GM21447 (cell line): ENCODE results near the gene POLR1G.
A peak's percentile ranks its signal among the peaks of the same experiment; 100 is the strongest.

ENCODE experiments used
- ATAC-seq: cut with Tn5 transposase; IDR thresholded peaks from one replicate; pipeline ENCODE4 v1.9.1; 2021; ENCODE audit not compliant: unreplicated experiment

The POLR1G gene

GRCh38 chr19:45443462-45444317, 37.2 kb downstream of the POLR1G start:
- ATAC-seq = no peak

- no peak for ATAC-seq
Observed at GRCh38 chr19:45444318-45445041, 38.0 kb downstream of the POLR1G start.

GRCh38 chr19:45445139-45445538, 38.7 kb downstream of the POLR1G start:
- no peak for ATAC-seq

- no peak for ATAC-seq
Observed at GRCh38 chr19:45446295-45446694, 39.9 kb downstream of the POLR1G start.

GRCh38 chr19:45446944-45447343, 40.5 kb downstream of the POLR1G start:
- no peak for ATAC-seq

- ATAC-seq = no peak
Observed at GRCh38 chr19:45448425-45448756, 41.9 kb downstream of the POLR1G start.

GRCh38 chr19:45448887-45449299, 42.4 kb downstream of the POLR1G start:
- ATAC-seq = no peak

GRCh38 chr19:45450012-45450333, 43.5 kb downstream of the POLR1G start:
- no peak for ATAC-seq

- peak; percentile 5 for ATAC-seq
Observed at GRCh38 chr19:45451131-45451849, 44.8 kb downstream of the POLR1G start.

- ATAC-seq = no peak
Observed at GRCh38 chr19:45451850-45452387, 45.5 kb downstream of the POLR1G start.

- ATAC-seq = no peak
Observed at GRCh38 chr19:45455707-45456499, 49.5 kb downstream of the POLR1G start.

GRCh38 chr19:45456500-45456815, 50.0 kb downstream of the POLR1G start:
- no peak for ATAC-seq

GRCh38 chr19:45457776-45458175, 51.3 kb downstream of the POLR1G start:
- ATAC-seq = no peak
